T-helper 2 cell treated with Interferon-gamma antibody and Interleukin-4, amounts not matched to agents 100 ng/mL and 5 ng/mL, for 36 hours (primary cell): ENCODE measurements around the gene GNS. TPM values are rescaled to one million over a fixed set of nuclear protein-coding genes. Genes with fewer than 3 reads are reported as not detected.

Source experiments
- intact Hi-C: fragments of 100-400 bp; cut with micrococcal nuclease; formaldehyde crosslinking; loops from one replicate; pipeline ENCODE4 v1.15.1; 2023
- total RNA-seq: library from RNA; stranded (reverse); gene quantifications from 2 replicates; pipeline ENCODE4 v1.2.3, GENCODE V29; 2022

The GNS gene
- total RNA-seq, 1 donor from 2014 or later: 40.0 TPM

DNA sequence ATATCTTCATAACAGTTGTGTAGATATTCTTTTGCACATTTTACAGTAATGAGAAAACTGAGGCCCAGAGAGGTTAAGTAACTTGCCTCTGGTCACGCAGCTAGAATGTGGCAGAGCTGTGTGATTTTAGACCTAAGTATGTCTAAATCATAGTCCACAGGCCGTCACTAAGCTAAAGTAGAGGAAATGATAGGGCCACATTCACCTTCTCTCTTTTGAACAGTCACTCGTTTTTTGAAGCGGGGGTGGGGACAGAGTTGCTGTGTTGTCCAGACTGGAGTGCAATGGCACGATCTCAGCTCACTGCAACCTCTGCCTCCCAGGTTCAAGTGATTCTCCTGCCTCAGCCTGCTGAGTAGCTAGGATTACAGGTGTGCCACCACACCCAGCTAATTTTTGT is 80.4 kb downstream of the GNS start:
- intact Hi-C loops: no loop called here

GRCh38 chr12:64678248-64678647 is 81.0 kb downstream of the GNS start:
- intact Hi-C loops: no loop called here

DNA sequence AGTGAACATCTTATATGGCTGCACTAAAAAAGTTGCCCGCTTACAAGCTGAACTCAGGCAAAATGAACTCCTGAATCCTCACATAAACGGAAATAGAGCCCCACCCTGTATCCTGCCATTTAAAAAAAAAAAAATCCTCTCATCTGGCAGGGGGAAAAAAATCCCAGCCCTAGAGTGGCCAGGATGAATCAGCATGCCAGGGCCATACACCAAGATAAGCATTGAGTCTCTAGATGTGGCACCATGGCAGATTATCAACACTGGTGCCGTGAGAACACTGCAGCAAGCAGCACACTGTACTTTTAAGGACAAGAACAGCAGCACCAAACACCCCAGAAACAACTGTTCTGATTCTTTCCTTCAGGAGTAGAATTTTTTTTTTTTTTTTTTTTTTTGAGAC is 83.4 kb downstream of the GNS start:
- intact Hi-C loops: no loop called here

DNA sequence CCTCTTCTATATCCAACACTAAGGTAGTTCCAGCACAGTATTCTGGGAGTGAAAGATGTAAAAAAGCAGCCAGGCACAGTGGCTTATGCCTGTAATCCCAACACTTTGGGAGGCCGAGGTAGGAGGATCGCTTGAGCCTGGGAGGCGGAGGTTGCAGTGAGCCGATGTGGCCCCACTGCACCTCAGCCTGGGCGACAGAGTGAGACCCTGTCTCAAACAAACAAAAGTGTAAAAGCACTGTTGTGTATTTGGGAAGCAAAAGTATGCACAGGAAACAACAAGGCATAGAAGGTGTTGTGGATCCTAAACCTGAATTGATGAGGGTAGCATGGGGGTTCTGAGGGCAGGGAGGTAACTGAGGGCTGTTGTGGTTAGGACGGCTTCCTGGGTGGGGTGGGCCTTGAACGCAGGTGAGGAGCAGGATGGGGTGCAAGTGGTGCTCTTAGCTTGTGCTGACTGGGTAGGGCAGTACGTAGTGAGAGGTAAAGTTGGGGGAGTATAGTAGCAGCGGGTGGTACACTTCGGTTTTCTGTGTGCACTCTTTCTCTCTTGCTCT is 84.8 kb downstream of the GNS start:
- intact Hi-C loops: loop anchor here (5.0 kb wide), 1 partner anchor 498 kb away; no protein-coding TSS in a partner anchor

DNA sequence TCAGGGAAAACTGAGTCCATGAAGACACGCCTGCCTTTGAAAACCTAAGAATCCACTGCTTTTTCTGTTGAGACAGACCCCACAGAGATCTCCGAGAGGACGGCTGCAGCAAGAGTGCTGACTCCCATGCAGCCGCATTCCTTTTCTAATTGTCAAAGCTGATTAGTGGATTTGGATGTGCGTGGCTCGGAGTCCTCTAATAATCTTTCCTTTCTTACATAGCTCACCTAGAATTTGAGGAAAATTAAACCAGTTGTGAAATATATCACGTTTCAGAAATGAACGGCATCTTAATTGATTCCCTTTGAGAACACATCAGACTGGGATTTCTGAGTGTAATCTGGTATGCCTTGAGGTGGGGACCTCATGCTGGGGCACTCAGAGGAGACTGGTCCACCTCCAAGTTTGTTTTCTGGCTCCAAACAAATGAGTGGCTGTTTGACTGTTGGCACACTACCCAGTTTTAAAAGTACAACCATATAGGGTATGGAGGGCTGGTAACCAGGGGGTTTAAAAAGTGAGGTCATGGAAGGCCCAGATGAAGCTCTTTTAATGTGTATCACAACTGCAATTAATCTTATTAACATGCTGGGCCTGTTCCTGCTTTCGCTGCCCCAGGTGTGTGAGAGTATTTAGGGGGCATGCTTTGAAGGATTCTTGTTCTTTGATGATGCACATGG is 85.6 kb downstream of the GNS start:
- intact Hi-C loops: loop anchor here (5.0 kb wide), 1 partner anchor 499 kb away; no protein-coding TSS in a partner anchor

DNA sequence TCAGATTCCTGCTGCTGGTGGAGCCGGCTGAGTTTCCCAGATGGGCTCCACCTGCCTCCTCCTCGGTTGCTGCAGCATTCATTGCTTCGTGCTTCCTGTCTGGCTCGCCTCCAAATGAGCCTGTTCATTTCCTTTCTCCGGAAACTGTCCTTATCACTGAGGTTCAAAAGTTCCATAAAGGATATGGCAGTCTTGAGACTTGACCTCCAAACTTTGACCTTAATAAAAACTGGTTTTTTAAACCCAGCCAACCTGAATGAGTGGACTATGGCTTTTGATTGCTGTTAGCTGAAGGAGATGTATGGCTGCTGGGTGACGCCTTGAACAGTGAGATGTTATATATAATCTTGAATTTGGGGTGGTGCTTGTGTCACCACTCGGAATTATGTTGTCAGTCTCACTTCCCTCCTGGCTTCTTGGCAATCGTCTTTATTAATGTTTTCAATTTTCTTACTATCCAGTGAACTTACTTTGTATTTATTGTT is 86.2 kb downstream of the GNS start:
- intact Hi-C loops: loop anchor here (5.0 kb wide), 1 partner anchor 499 kb away; no protein-coding TSS in a partner anchor

GRCh38 chr12:64671681-64672080 is 87.5 kb downstream of the GNS start:
- intact Hi-C loops: loop anchor here (5.0 kb wide), 1 partner anchor 501 kb away; no protein-coding TSS in a partner anchor

- intact Hi-C loops: loop anchor here (5.0 kb wide), 1 partner anchor 501 kb away; no protein-coding TSS in a partner anchor
Observed at GRCh38 chr12:64670919-64671639, 88.1 kb downstream of the GNS start.

DNA sequence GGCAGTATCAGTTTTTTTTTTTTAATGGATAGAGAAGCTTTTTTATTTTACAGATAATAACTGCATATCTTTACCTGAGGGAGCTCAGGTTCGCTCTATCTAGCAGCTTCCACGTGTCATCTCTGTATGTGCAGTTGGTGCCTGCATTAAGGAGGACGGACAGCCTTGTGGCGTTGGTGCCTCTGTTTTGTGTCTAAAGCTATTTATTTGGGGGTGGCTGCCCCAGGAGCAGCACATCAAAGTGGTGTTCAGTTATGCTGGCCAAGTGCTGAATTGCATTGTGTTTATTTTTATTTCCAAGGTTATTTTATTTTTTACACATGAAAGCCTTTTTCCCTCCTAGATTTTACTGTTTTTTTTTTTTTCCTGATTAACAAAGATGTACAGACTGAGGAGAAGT is 89.2 kb downstream of the GNS start:
- intact Hi-C loops: loop anchor here (5.0 kb wide), 1 partner anchor 502 kb away; no protein-coding TSS in a partner anchor

DNA sequence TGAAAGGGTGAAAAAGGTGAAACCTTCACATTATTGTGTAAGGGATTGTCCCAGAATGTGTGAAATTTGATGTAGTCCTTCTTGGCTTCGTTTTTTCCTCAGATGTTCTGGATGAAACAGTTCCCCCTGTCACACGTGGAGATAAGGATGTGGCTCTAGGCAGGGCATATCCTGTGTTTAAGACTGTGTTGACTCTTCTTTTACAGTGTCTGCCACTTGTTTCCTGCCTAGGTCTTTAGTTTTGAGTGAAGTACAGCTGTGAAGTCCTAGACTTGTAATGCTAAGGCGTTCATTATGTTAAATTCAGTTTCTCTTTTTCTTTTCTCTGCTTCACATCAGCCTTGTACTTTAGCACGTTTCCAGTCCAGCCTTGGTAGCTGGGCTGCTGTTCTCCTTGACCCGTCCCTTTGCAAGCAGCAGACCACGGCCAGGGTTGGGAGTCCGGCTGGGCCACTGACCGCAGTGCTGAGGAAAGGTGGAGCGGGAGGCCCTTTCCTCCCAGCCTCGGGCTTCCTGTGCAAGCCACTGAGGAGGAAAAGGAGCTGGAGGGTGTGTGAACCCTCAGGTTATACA is 89.8 kb downstream of the GNS start:
- intact Hi-C loops: loop anchor here (1.0 to 5.0 kb wide), 5 partner anchors 15 to 217 kb away; partner anchors contain the start of genes GNS, RASSF3 and TBK1

DNA sequence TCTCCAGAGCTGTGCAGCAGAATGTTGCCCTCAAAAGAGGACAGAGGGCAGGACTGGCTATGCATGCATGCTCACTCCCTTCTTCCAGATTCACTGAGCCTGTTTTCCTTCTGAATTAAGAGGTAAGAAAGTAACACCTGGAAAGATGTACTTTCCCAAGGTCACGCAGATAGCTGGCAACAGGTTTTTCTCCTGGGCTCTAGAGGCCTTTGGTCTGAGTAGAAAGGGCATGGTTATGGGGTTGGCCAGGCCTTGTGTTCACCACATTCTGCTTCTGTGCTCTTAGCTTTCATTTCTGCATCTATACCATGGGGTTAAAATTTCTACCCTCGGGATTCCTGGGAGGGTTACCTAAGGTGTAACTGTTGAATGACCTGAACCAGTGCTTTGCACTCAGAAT is 91.4 kb downstream of the GNS start:
- intact Hi-C loops: loop anchor here (5.0 kb wide), 2 partner anchors 90 to 215 kb away; partner anchors contain the start of genes GNS and TBK1

DNA sequence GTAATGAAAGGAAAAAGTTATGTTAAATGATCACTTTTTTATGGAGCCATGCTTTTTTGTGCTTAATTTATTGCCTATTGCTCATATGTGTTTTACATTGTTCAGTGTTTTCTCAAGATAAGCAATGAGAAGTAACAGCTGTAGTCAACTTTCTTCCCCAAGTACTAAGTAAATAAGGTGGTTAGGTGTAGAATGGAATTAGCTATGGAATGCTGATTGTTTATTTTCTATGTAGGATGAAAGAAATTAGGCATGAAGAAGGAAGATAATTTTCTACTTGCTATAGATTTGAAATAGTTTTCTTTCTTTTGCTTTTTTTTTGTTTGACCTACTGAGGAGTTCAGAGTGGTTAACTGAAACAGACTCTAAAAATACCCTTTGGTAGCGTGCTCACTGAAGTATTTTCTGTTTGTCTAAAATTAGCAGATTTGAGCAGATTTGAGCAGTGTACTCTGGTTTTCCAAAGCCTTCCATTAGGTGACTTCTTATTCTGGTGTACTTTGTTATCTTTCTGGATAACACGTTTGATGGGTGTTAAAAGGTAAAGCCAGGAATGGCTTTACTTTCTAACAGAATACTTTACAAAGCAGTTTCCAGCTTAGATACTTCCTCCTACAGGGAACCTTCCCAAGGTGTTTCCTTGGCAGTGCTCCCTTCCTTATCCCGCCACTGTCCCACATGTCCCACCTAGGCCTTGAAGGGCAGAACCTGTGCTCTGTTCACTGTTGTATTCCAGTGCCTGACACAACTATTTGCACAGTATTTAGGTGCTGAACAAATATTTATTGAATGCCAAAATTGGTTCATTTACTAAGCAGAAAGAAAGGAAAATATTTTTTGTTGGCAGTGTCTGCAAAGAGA is 92.9 kb downstream of the GNS start:
- intact Hi-C loops: loop anchor here (5.0 kb wide), 2 partner anchors 91 to 214 kb away; partner anchors contain the start of genes GNS and TBK1

DNA sequence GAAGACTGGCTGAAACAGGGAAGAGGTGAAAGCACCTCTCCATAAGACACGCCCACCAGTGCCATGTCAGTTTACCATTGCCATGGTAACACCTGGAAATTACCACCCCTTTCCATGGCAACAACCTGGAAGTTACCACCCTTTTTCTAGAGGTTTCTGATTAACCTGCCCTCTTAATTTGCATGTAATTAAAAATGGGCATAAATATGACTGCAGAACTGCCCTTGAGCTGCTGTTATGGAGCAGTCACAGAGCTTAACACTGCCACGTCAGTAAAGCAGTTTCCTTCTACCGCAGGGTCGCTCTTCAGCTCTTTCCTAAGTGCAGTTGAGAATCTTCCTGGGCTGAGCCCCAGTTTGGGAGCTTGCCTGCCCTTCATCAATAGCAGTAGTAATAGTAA is 93.7 kb downstream of the GNS start:
- intact Hi-C loops: loop anchor here (5.0 kb wide), 2 partner anchors 92 to 213 kb away; partner anchors contain the start of genes GNS and TBK1

Other genes starting within 250 kb of the GNS start
- gene RASSF3, start 148.9 kb downstream of the GNS start, total RNA-seq: 69.3 and 75.3 TPM in 2 replicates
- gene TBC1D30, start 65.2 kb upstream of the GNS start, total RNA-seq: 0.11 and 0.30 TPM in 2 replicates